Spleen (tissue), 11 donors: ENCODE results near the gene PCMTD2. TPM values are rescaled to one million over a fixed set of nuclear protein-coding genes. Genes with fewer than 3 reads are reported as not detected.
"Not testable (repeated sequence)": the region's sequence is repeated elsewhere in the genome, so short reads cannot be mapped to it uniquely, and the experiment has no call there.

Experiments
- DNase-seq: peaks from one replicate; pipeline ENCODE4 v3.0.0-alpha.2; 2020
- H3K27ac ChIP-seq, 8 donors: fragments of 200-600 bp; sonication (generic) in 7 of 8; 1 replicate in 4 of 8; 2 replicates in 4 of 8; pipeline versions ENCODE4 v1.5.0 to v1.8.0; 2016 to 2021; ENCODE audit warnings: inconsistent platforms in 4 of 8, mild to moderate bottlenecking in 4 of 8, moderate library complexity in 1 of 8
- H3K27me3 ChIP-seq, 7 donors: fragments of 200-600 bp; sonication (generic) in 6 of 7; replicated peaks in 1 of 7; 1 replicate in 4 of 7; 2 replicates in 3 of 7; pipeline versions ENCODE4 v1.5.0 to v1.8.0; 2016 to 2021; ENCODE audit warnings: inconsistent platforms in 3 of 7, mild to moderate bottlenecking in 1 of 7
- H3K36me3 ChIP-seq, 6 donors: fragments of 200-600 bp; sonication (generic) in 5 of 6; 1 replicate in 4 of 6; 2 replicates in 2 of 6; pipeline versions ENCODE4 v1.5.0 to v1.8.0; 2016 to 2021; ENCODE audit warnings: inconsistent platforms in 2 of 6
- H3K4me1 ChIP-seq, 6 donors: fragments of 200-600 bp; sonication (generic) in 5 of 6; 1 replicate in 3 of 6; 2 replicates in 3 of 6; pipeline versions ENCODE4 v1.5.0 to v1.8.0; 2016 to 2021; ENCODE audit warnings: inconsistent platforms in 3 of 6
- H3K4me3 ChIP-seq, 8 donors: fragments of 200-600 bp; sonication (generic) in 7 of 8; 1 replicate in 4 of 8; 2 replicates in 4 of 8; pipeline versions ENCODE4 v1.5.0 to v1.8.0; 2016 to 2021; ENCODE audit warnings: inconsistent platforms in 4 of 8, mild to moderate bottlenecking in 4 of 8, moderate library complexity in 2 of 8
- H3K9me3 ChIP-seq, 8 donors: fragments of 200-600 bp; sonication (generic) in 7 of 8; 1 replicate in 4 of 8; 2 replicates in 4 of 8; pipeline versions ENCODE4 v1.5.0 to v1.8.0; 2016 to 2021; ENCODE audit warnings: inconsistent platforms in 4 of 8
- CTCF ChIP-seq, 11 experiments: fragments of 200-600 bp in 7 of 11; fragments of 450-650 bp in 4 of 11; sonication (generic) in 4 of 11; IDR thresholded peaks in 8 of 11; conservative IDR thresholded peaks in 3 of 11; 1 replicate in 7 of 11; 2 replicates in 4 of 11; pipeline versions ENCODE4 v1.4.0 to v1.8.0; 2016 to 2021; ENCODE audit warnings: antibody characterized with exemption in 11 of 11, inconsistent platforms in 4 of 11, mild to moderate bottlenecking in 1 of 11
- POLR2A ChIP-seq, 3 donors: fragments of 450-650 bp; IDR thresholded peaks; one replicate each; pipeline ENCODE4 v1.5.1; 2017; ENCODE audit warnings: antibody characterized with exemption in 3 of 3, mild to moderate bottlenecking in 1 of 3
- POLR2AphosphoS5 ChIP-seq, 3 donors: sonication (generic); formaldehyde crosslinking; IDR thresholded peaks; one replicate each; pipeline ENCODE4 v1.5.1; 2017; ENCODE audit warnings: antibody characterized with exemption in 3 of 3
- WGBS, 5 donors: extraction: QIAGEN DNeasy Blood & Tissue Kit in 3 of 5; methylation state at CpG; one replicate each; pipeline versions ENCODE4 v1.1.5 to v1.1.7; 2013 to 2018; 5-methylcytosine and 5-hydroxymethylcytosine counted together
- intact Hi-C: fragments of 100-400 bp; cut with DNase I; formaldehyde crosslinking; loops from one replicate; pipeline ENCODE4 v1.15.0; 2023; ENCODE audit warnings: low total_unique reads
- polyA plus RNA-seq, 3 donors: library from polyadenylated mRNA; stranded (reverse); fragments of 200-250 nt; gene quantifications; one replicate each; pipeline ENCODE4 v1.2.1, GENCODE V29; 2013
- total RNA-seq, 7 donors: library from RNA; depleted of rRNA in 3 of 7; stranded (reverse); fragments of >200 nt in 3 of 7; fragmentation: NEBNext Ultra II Directional in 4 of 7; extraction: Animal tissue kit (Norgen Biotek cat#: 25700) in 4 of 7; gene quantifications; one replicate each; pipeline versions ENCODE4 v1.1.0 to v1.2.1, GENCODE V29; 2016 to 2021
- donor health status: healthy with polysubstance abuse.
- donor health status: DM: no; HTN: no; CAD: no; lungs with moderate emphysema.
- donor health status: DM: no; HTN: no; CAD: no.
- donor health status: Bipolar disorder and iron deficiency.
- donor health status: healthy.
- donor health status: DM: no; HTN: no; CAD: no.
- donor health status: DM: yes; HTN: yes; CAD: no.

Gene PCMTD2
- total and polyA plus RNA-seq, 10 donors = 36.0 to 104 (median 68.3) TPM

- Histone ChIP-seq H3K27ac (no peak overlapping the region), H3K9me3 (peaks cover 0 to under 1% (median 0%) of the 10 kb centered on the region in 8 donors), H3K36me3 (peaks cover 0 to 21% (median 3%) of the 10 kb centered on the region in 6 donors), H3K4me3 (no peak overlapping the region), H3K4me1 (no peaks in the 10 kb centered on the region), H3K27me3 (no peaks in the 10 kb centered on the region)
- no peak for TF ChIP-seq CTCF (IDR thresholded peaks at IDR 0.05 in 8 of 11, conservative IDR thresholded peaks at IDR 0.05 in 3 of 11)
- TF ChIP-seq POLR2A (IDR thresholded peaks at IDR 0.05) = no peak
- TF ChIP-seq POLR2AphosphoS5 (IDR thresholded peaks at IDR 0.05) = no peak
- 84 to 94% (median 88%) methylated on average over 3 of the region's 3 CpGs for WGBS, 5 donors
- intact Hi-C loops = no loop called here
- DNase-seq = no peak
Measured at GRCh38 chr20:64280460-64280843, 24.9 kb downstream of the PCMTD2 start.

- no peak for TF ChIP-seq CTCF (IDR thresholded peaks at IDR 0.05 in 8 of 11, conservative IDR thresholded peaks at IDR 0.05 in 3 of 11)
- H3K36me3 ChIP-seq = no peaks in the 10 kb centered on the region
- no peak for DNase-seq
- 62 to 86% (median 74%) methylated on average over 4 of the region's 4 CpGs for WGBS, 5 donors
- no peaks in the 10 kb centered on the region for H3K27me3 ChIP-seq
- intact Hi-C loops = no loop called here
- no peak overlapping the region for H3K27ac ChIP-seq
- H3K4me3 ChIP-seq = no peak overlapping the region
- no peaks in the 10 kb centered on the region for H3K4me1 ChIP-seq
- peaks cover 0 to 11% (median 9%) of the 10 kb centered on the region in 8 donors for H3K9me3 ChIP-seq
Measured at GRCh38 chr20:64283646-64284045, 28.1 kb downstream of the PCMTD2 start.

- H3K4me3 ChIP-seq, H3K4me1 ChIP-seq, intact Hi-C loops, H3K27me3 ChIP-seq, H3K27ac ChIP-seq, H3K36me3 ChIP-seq: not testable (repeated sequence)
- H3K9me3 ChIP-seq = peaks cover 0 to 11% (median 9%) of the 10 kb centered on the region in 8 donors
- WGBS, 5 donors = 77 to 88% (median 78%) methylated on average over 27 to 46 of the region's 46 CpGs
- DNase-seq = peak; percentile 85
- peak in 1 of 3 donors; percentile 7 for TF ChIP-seq POLR2A (IDR thresholded peaks at IDR 0.05)
- TF ChIP-seq POLR2AphosphoS5 (IDR thresholded peaks at IDR 0.05) = peak in 1 of 3 donors; percentile 50
- TF ChIP-seq CTCF (IDR thresholded peaks at IDR 0.05 in 8 of 11, conservative IDR thresholded peaks at IDR 0.05 in 3 of 11) = peak; percentile 35 to 81 (median 63)
Measured at GRCh38 chr20:64285579-64286446, 30.3 kb downstream of the PCMTD2 start.

GRCh38 chr20:64286447-64287263 is 31.1 kb downstream of the PCMTD2 start:
- intact Hi-C loops, H3K27me3 ChIP-seq, H3K4me3 ChIP-seq, H3K4me1 ChIP-seq, DNase-seq, H3K27ac ChIP-seq, H3K36me3 ChIP-seq: not testable (repeated sequence)
- WGBS, 5 donors = 93 to 98% (median 95%) methylated on average over 24 to 30 of the region's 30 CpGs
- H3K9me3 ChIP-seq = peaks cover 0 to 11% (median 9%) of the 10 kb centered on the region in 8 donors

- H3K4me3 ChIP-seq, H3K4me1 ChIP-seq, H3K36me3 ChIP-seq, intact Hi-C loops, H3K27ac ChIP-seq, H3K27me3 ChIP-seq, DNase-seq: not testable (repeated sequence)
- 88 to 98% (median 93%) methylated on average over 3 of the region's 3 CpGs for WGBS, 5 donors
- peaks cover 0 to 11% (median 9%) of the 10 kb centered on the region in 8 donors for H3K9me3 ChIP-seq
Measured at GRCh38 chr20:64287264-64287590, 31.7 kb downstream of the PCMTD2 start.

- DNase-seq, H3K27ac ChIP-seq, H3K4me1 ChIP-seq, intact Hi-C loops, H3K36me3 ChIP-seq, H3K4me3 ChIP-seq, H3K9me3 ChIP-seq, H3K27me3 ChIP-seq: not testable (repeated sequence)
- 89 to 98% (median 96%) methylated on average over 6 to 9 of the region's 13 CpGs; no CpG with 5 or more reads in 2 of the 5 donors for WGBS, 5 donors
Measured at GRCh38 chr20:64292167-64292566, 36.6 kb downstream of the PCMTD2 start.

- DNase-seq, H3K27ac ChIP-seq, H3K9me3 ChIP-seq, H3K36me3 ChIP-seq, H3K4me3 ChIP-seq, H3K27me3 ChIP-seq, H3K4me1 ChIP-seq, intact Hi-C loops: not testable (repeated sequence)
- WGBS, 5 donors = 64 to 96% (median 80%) methylated on average over 1 to 2 of the region's 2 CpGs
Measured at GRCh38 chr20:64303086-64303485, 47.5 kb downstream of the PCMTD2 start.
